Mucosa of rectum (tissue), 2 donors: Measurements from ENCODE around the gene SSUH2.

Source experiments
- H3K27ac ChIP-seq, 2 donors: one replicate each; pipeline ENCODE4 v1.7.0; 2013; ENCODE audit warnings: inconsistent platforms in 2 of 2, low read depth in 2 of 2, low read length in 2 of 2
- H3K27me3 ChIP-seq, 2 donors: one replicate each; pipeline ENCODE4 v1.7.0; 2013; ENCODE audit warnings: low read length in 2 of 2; ENCODE audit not compliant: control insufficient read depth in 2 of 2, insufficient read depth in 2 of 2
- H3K36me3 ChIP-seq, 2 donors: one replicate each; pipeline ENCODE4 v1.7.0; 2013; ENCODE audit warnings: low read length in 2 of 2; ENCODE audit not compliant: control insufficient read depth in 2 of 2, insufficient read depth in 2 of 2
- H3K4me1 ChIP-seq, 2 donors: one replicate each; pipeline ENCODE4 v1.7.0; 2013; ENCODE audit warnings: low read length in 2 of 2, mild to moderate bottlenecking in 1 of 2; ENCODE audit not compliant: control insufficient read depth in 2 of 2, insufficient read depth in 2 of 2
- H3K4me3 ChIP-seq, 2 donors: one replicate each; pipeline ENCODE4 v1.7.0; 2013; ENCODE audit warnings: low read length in 2 of 2
- H3K9ac ChIP-seq, 2 donors: one replicate each; pipeline ENCODE4 v1.7.0; 2013; ENCODE audit warnings: low read length in 2 of 2, low read depth in 1 of 2, mild to moderate bottlenecking in 1 of 2
- H3K9me3 ChIP-seq, 2 donors: one replicate each; pipeline ENCODE4 v1.7.0; 2013; ENCODE audit warnings: low read length in 2 of 2; ENCODE audit not compliant: control insufficient read depth in 2 of 2
- donor health status: healthy.
- donor health status: Normal muscosa, but diverticular disease.

The SSUH2 gene

GRCh38 chr3:8650583-8651416 lies 6.2 kb upstream of the SSUH2 start:
- H3K4me1 ChIP-seq: peaks cover 0 to 4% of the 10 kb centered on the region in 2 donors
- H3K9ac ChIP-seq: no peak overlapping the region
- no peak overlapping the region for H3K4me3 ChIP-seq
- no peaks in the 10 kb centered on the region for H3K9me3 ChIP-seq
- no peak overlapping the region for H3K27ac ChIP-seq
- no peaks in the 10 kb centered on the region for H3K27me3 ChIP-seq
- no peaks in the 10 kb centered on the region for H3K36me3 ChIP-seq

- Histone ChIP-seq H3K4me1 (peaks cover 0 to 4% of the 10 kb centered on the region in 2 donors), H3K4me3 (no peak overlapping the region), H3K27me3 (no peaks in the 10 kb centered on the region), H3K27ac (no peak overlapping the region), H3K36me3 (no peaks in the 10 kb centered on the region), H3K9ac (no peak overlapping the region), H3K9me3 (no peaks in the 10 kb centered on the region)
Observed at GRCh38 chr3:8649757-8650156, 5.2 kb upstream of the SSUH2 start.

- Histone ChIP-seq H3K9ac (no peak overlapping the region), H3K27ac (no peak overlapping the region), H3K9me3 (no peaks in the 10 kb centered on the region), H3K36me3 (no peaks in the 10 kb centered on the region), H3K4me3 (no peak overlapping the region), H3K4me1 (peaks cover 0 to 4% of the 10 kb centered on the region in 2 donors), H3K27me3 (no peaks in the 10 kb centered on the region)
Observed at GRCh38 chr3:8648909-8649741, 4.5 kb upstream of the SSUH2 start.

- Histone ChIP-seq H3K9me3 (no peaks in the 10 kb centered on the region), H3K27ac (no peak overlapping the region), H3K4me1 (peaks cover 0 to 4% of the 10 kb centered on the region in 2 donors), H3K27me3 (no peaks in the 10 kb centered on the region), H3K36me3 (no peaks in the 10 kb centered on the region), H3K4me3 (no peak overlapping the region), H3K9ac (no peak overlapping the region)
Observed at GRCh38 chr3:8647137-8647985, 2.8 kb upstream of the SSUH2 start.

- no peaks in the 10 kb centered on the region for H3K9me3 ChIP-seq
- no peaks in the 10 kb centered on the region for H3K36me3 ChIP-seq
- H3K27ac ChIP-seq: no peak overlapping the region
- no peak overlapping the region for H3K4me3 ChIP-seq
- no peaks in the 10 kb centered on the region for H3K27me3 ChIP-seq
- no peak overlapping the region for H3K9ac ChIP-seq
- H3K4me1 ChIP-seq: no peaks in the 10 kb centered on the region
Observed at GRCh38 chr3:8646313-8646938, 1.8 kb upstream of the SSUH2 start.

GRCh38 chr3:8645712-8646111 lies 1.1 kb upstream of the SSUH2 start:
- Histone ChIP-seq H3K27ac (no peak overlapping the region), H3K9ac (no peak overlapping the region), H3K27me3 (no peaks in the 10 kb centered on the region), H3K4me3 (no peak overlapping the region), H3K9me3 (no peaks in the 10 kb centered on the region), H3K4me1 (no peaks in the 10 kb centered on the region), H3K36me3 (no peaks in the 10 kb centered on the region)

- Histone ChIP-seq H3K4me3 (no peak overlapping the region), H3K9me3 (no peaks in the 10 kb centered on the region), H3K27me3 (no peaks in the 10 kb centered on the region), H3K36me3 (no peaks in the 10 kb centered on the region), H3K27ac (no peak overlapping the region), H3K4me1 (no peaks in the 10 kb centered on the region), H3K9ac (no peak overlapping the region)
Observed at GRCh38 chr3:8643693-8644365, 769 bp downstream of the SSUH2 start.

GRCh38 chr3:8642001-8642400 lies 2.6 kb downstream of the SSUH2 start:
- Histone ChIP-seq H3K4me1 (no peaks in the 10 kb centered on the region), H3K27ac (no peak overlapping the region), H3K9me3 (no peaks in the 10 kb centered on the region), H3K36me3 (no peaks in the 10 kb centered on the region), H3K27me3 (no peaks in the 10 kb centered on the region), H3K9ac (no peak overlapping the region), H3K4me3 (no peak overlapping the region)

GRCh38 chr3:8641472-8641871 lies 3.1 kb downstream of the SSUH2 start:
- H3K4me3 ChIP-seq: no peak overlapping the region
- H3K27me3 ChIP-seq: no peaks in the 10 kb centered on the region
- no peaks in the 10 kb centered on the region for H3K36me3 ChIP-seq
- no peak overlapping the region for H3K27ac ChIP-seq
- H3K9me3 ChIP-seq: no peaks in the 10 kb centered on the region
- H3K4me1 ChIP-seq: no peaks in the 10 kb centered on the region
- H3K9ac ChIP-seq: no peak overlapping the region
